CD4-positive, alpha-beta T cell (primary cell): Measurements from ENCODE around the gene STK11. TPM values are rescaled to one million over a fixed set of nuclear protein-coding genes. Genes with fewer than 3 reads are reported as not detected.

Source experiments
- ATAC-seq: fragments of 200-7000 bp; cut with Tn5 transposase; one replicate; pipeline ENCODE4 v1.10.0; 2022; ENCODE audit warnings: mild to moderate bottlenecking; ENCODE audit not compliant: poor library complexity
- CTCF ChIA-PET: fragments of 350-600 bp; sonication (Branson Sonifier 250); formaldehyde crosslinking; loops from one replicate; lab custom pipeline; 2021; ENCODE audit warnings: antibody characterized with exemption, inconsistent platforms; lab: Charles Lee
- POLR2A ChIA-PET: fragments of 350-600 bp; sonication (Branson Sonifier 250); formaldehyde crosslinking; loops from one replicate; lab custom pipeline; 2021; ENCODE audit warnings: antibody characterized with exemption, inconsistent platforms; lab: Charles Lee
- DNase-seq, 14 experiments: peaks; one replicate each; pipeline ENCODE4 v3.0.0-alpha.2; 2013 to 2020; ENCODE audit warnings: mixed read lengths in 2 of 14
- H3K27ac ChIP-seq, 2 donors: one replicate each; pipeline versions ENCODE4 v1.5.1 to v1.7.0; 2013; ENCODE audit warnings: low read length in 2 of 2, low read depth in 1 of 2, mild to moderate bottlenecking in 1 of 2
- H3K27me3 ChIP-seq, 2 experiments: 1 replicate in 1 of 2; 2 replicates in 1 of 2; pipeline versions ENCODE4 v1.6.1 to v1.7.0; 2013; ENCODE audit warnings: low read length in 2 of 2, control low read depth in 1 of 2, mild to moderate bottlenecking in 1 of 2, moderate library complexity in 1 of 2; ENCODE audit not compliant: insufficient read depth in 2 of 2, control insufficient read depth in 1 of 2
- H3K36me3 ChIP-seq: one replicate; pipeline ENCODE4 v1.6.1; 2013; ENCODE audit warnings: low read length, control low read depth; ENCODE audit not compliant: insufficient read depth
- H3K4me1 ChIP-seq: one replicate; pipeline ENCODE4 v1.6.1; 2013; ENCODE audit warnings: low read length, control low read depth; ENCODE audit not compliant: insufficient read depth
- H3K4me3 ChIP-seq: one replicate; pipeline ENCODE4 v1.5.1; 2013; ENCODE audit warnings: mild to moderate bottlenecking, low read length, moderate library complexity
- H3K9me3 ChIP-seq, 2 experiments: 1 replicate in 1 of 2; 2 replicates in 1 of 2; pipeline versions ENCODE4 v1.6.1 to v1.7.0; 2013; ENCODE audit warnings: low read length in 2 of 2, mild to moderate bottlenecking in 2 of 2, control low read depth in 1 of 2, moderate library complexity in 1 of 2; ENCODE audit not compliant: control insufficient read depth in 1 of 2, insufficient read depth in 1 of 2
- H3K27ac Mint-ChIP-seq: one replicate; pipeline ENCODE4 v1.8.0; 2020; ENCODE audit warnings: mixed read lengths
- H3K27me3 Mint-ChIP-seq: one replicate; pipeline ENCODE4 v1.8.0; 2021; ENCODE audit warnings: mixed read lengths
- H3K36me3 Mint-ChIP-seq: one replicate; pipeline ENCODE4 v1.8.0; 2021; ENCODE audit warnings: low read depth, mixed read lengths
- H3K4me1 Mint-ChIP-seq: one replicate; pipeline ENCODE4 v1.8.0; 2021; ENCODE audit warnings: low read depth, mixed read lengths
- H3K4me3 Mint-ChIP-seq: one replicate; pipeline ENCODE4 v1.8.0; 2020; ENCODE audit warnings: mild to moderate bottlenecking, mixed read lengths
- H3K9me3 Mint-ChIP-seq: one replicate; pipeline ENCODE4 v1.8.0; 2020; ENCODE audit warnings: mixed read lengths
- intact Hi-C, 2 experiments: fragments of 100-400 bp; cut with DNase I in 1 of 2; cut with micrococcal nuclease in 1 of 2; formaldehyde crosslinking; loops; one replicate each; pipeline versions ENCODE4 v1.15.1 to v1.9.0; 2023 to 2025; cut with DNase I, micrococcal nuclease
- total RNA-seq, 174 experiments: library from RNA in 2 of 174; stranded (reverse) in 2 of 174; gene quantifications; one replicate each; pipeline ENCODE4 v1.2.3 and lab custom pipeline; 2021 to 2026
- TF ChIP-seq, protein P1 (sequence below): fragments of 200-600 bp; IDR thresholded peaks from one replicate; pipeline ENCODE4 v1.8.0; 2022; ENCODE audit warnings: antibody characterized with exemption, mild to moderate bottlenecking

The STK11 gene
- total RNA-seq, 2 experiments from 2014 or later = 49.7 to 53.0 TPM

- Mint-ChIP-seq H3K4me1 (peaks cover 5% of the 10 kb centered on the region), H3K27me3 (no peaks in the 10 kb centered on the region), H3K9me3 (no peaks in the 10 kb centered on the region), H3K27ac (no peak overlapping the region), H3K36me3 (no peaks in the 10 kb centered on the region), H3K4me3 (no peak overlapping the region)
- POLR2A ChIA-PET = no interaction called here
- intact Hi-C loops = no loop called here
- ATAC-seq (no peak), DNase-seq (no peak)
- no peaks in the 10 kb centered on the region for H3K27me3 ChIP-seq
- H3K36me3 ChIP-seq = peaks cover 14% of the 10 kb centered on the region
- TF ChIP-seq, protein P1, sequence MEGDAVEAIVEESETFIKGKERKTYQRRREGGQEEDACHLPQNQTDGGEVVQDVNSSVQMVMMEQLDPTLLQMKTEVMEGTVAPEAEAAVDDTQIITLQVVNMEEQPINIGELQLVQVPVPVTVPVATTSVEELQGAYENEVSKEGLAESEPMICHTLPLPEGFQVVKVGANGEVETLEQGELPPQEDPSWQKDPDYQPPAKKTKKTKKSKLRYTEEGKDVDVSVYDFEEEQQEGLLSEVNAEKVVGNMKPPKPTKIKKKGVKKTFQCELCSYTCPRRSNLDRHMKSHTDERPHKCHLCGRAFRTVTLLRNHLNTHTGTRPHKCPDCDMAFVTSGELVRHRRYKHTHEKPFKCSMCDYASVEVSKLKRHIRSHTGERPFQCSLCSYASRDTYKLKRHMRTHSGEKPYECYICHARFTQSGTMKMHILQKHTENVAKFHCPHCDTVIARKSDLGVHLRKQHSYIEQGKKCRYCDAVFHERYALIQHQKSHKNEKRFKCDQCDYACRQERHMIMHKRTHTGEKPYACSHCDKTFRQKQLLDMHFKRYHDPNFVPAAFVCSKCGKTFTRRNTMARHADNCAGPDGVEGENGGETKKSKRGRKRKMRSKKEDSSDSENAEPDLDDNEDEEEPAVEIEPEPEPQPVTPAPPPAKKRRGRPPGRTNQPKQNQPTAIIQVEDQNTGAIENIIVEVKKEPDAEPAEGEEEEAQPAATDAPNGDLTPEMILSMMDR = no peak
- no peak overlapping the region for H3K4me3 ChIP-seq
- H3K27ac ChIP-seq = no peak overlapping the region
- H3K9me3 ChIP-seq = no peaks in the 10 kb centered on the region
- peaks cover 4% of the 10 kb centered on the region for H3K4me1 ChIP-seq
- CTCF ChIA-PET = no interaction called here
Measured at GRCh38 chr19:1161716-1162115, 43.9 kb upstream of the STK11 start.

DNA sequence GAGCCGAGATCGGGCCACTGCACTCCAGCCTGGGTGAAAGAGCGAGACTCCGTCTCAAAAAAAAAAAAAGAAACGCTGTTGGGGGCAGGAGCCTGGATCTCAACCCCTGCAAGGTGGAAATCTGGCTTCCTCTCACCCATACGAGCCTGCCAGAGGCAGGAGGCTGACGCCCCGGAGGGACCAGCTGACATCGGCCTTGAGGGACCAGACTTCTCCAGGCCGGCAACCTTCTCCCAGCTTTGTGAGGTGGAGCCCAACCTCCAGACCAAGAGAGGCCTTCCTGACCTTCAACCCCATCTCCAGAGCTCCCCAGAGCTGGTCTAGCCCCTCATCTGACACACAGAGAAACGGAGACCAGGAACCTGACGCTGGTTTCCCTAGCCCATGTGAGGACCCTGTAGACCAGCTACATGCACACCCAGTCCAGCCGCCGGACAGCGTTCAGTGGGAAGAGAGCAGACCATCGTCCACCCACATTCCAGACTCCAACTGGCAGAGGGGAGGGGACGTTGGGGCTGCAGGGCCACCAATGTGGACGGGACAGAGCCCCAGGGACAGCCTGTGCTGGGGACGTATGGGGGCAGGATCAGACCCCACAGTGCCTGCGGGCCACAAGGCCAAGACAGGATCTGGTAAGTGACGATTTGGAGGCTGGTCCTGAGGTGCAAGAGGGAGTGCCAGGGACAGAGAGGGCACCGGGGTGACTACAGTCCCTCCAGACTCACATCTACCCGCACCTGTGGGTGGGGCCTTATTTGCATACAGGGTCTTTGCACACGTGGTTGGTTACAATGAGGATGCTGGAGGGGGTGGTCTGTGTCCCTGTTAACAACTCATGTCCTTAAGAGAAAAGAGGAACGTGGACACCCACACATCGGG is 42.9 kb upstream of the STK11 start:
- H3K27ac ChIP-seq = no peak overlapping the region
- intact Hi-C loops = no loop called here
- peak overlapping the region; percentile 32 for H3K27ac Mint-ChIP-seq

DNA sequence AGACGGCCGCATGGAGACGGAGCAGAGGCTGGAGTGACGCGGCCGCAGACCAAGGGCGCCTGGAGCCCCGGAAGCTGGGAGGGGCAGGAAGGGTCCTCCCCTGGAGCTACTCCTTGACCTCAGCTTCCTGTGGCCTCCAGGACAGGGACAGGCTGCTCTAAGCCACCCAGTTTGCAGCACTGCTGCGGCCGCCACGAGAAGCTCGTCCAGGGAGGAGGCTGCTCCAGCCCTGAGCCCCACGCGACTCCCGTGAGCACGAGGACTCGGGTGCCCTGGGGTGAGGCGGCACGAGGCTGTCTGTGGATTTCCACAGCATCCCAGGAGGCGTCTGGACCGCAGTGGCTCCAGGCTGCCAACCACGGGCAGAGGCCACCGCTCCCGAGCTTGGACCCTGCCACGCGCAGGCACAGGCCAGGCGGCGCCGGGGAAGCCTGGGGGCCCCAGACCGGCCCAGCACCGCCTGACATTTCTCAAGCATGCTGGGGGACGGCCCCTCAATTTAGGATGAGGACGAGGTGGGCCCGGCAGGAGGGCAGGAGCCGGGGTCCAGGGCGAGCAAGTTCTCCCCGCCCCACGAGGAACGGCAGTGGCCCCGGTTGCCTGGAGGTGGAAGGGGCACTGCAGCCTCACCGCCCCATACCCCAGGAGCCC is 42.2 kb upstream of the STK11 start:
- peaks cover 5% of the 10 kb centered on the region for H3K4me1 Mint-ChIP-seq

More for the DNA sequence above, 42.9 kb upstream of the STK11 start:
- ATAC-seq = no peak
- H3K9me3 Mint-ChIP-seq = no peaks in the 10 kb centered on the region
- H3K27me3 Mint-ChIP-seq = no peaks in the 10 kb centered on the region
- H3K9me3 ChIP-seq = no peaks in the 10 kb centered on the region
- H3K36me3 Mint-ChIP-seq = no peaks in the 10 kb centered on the region
- peaks cover 5% of the 10 kb centered on the region for H3K4me1 Mint-ChIP-seq
- H3K27me3 ChIP-seq = no peaks in the 10 kb centered on the region
- H3K4me3 ChIP-seq = no peak overlapping the region
- no peak overlapping the region for H3K4me3 Mint-ChIP-seq
- ChIA-PET CTCF (interaction anchor here (1.5 kb wide), 1 partner anchor 49 kb away, joined by 3 read pairs; no protein-coding TSS in a partner anchor), POLR2A (no interaction called here)
- no peak for DNase-seq
- TF ChIP-seq, protein P1 = no peak
- H3K4me1 ChIP-seq = peaks cover 4% of the 10 kb centered on the region
- H3K36me3 ChIP-seq = peaks cover 17% of the 10 kb centered on the region

More for the DNA sequence above, 42.2 kb upstream of the STK11 start:
- H3K9me3 ChIP-seq = no peaks in the 10 kb centered on the region
- Mint-ChIP-seq H3K4me3 (no peak overlapping the region), H3K27me3 (no peaks in the 10 kb centered on the region), H3K36me3 (no peaks in the 10 kb centered on the region), H3K9me3 (no peaks in the 10 kb centered on the region), H3K27ac (peak overlapping the region; percentile 32)
- peaks cover 9% of the 10 kb centered on the region for H3K4me1 ChIP-seq
- ChIA-PET CTCF (interaction anchor here (1.5 kb wide), 1 partner anchor 50 kb away, joined by 3 read pairs; no protein-coding TSS in a partner anchor), POLR2A (no interaction called here)
- no peaks in the 10 kb centered on the region for H3K27me3 ChIP-seq
- DNase-seq = no peak
- no peak for ATAC-seq
- H3K36me3 ChIP-seq = peaks cover 16% of the 10 kb centered on the region
- no peak overlapping the region for H3K27ac ChIP-seq
- H3K4me3 ChIP-seq = no peak overlapping the region
- TF ChIP-seq, protein P1 = no peak
- intact Hi-C loops = no loop called here
